ENCODE data around the gene ASIC4.

The ASIC4 gene

DNA sequence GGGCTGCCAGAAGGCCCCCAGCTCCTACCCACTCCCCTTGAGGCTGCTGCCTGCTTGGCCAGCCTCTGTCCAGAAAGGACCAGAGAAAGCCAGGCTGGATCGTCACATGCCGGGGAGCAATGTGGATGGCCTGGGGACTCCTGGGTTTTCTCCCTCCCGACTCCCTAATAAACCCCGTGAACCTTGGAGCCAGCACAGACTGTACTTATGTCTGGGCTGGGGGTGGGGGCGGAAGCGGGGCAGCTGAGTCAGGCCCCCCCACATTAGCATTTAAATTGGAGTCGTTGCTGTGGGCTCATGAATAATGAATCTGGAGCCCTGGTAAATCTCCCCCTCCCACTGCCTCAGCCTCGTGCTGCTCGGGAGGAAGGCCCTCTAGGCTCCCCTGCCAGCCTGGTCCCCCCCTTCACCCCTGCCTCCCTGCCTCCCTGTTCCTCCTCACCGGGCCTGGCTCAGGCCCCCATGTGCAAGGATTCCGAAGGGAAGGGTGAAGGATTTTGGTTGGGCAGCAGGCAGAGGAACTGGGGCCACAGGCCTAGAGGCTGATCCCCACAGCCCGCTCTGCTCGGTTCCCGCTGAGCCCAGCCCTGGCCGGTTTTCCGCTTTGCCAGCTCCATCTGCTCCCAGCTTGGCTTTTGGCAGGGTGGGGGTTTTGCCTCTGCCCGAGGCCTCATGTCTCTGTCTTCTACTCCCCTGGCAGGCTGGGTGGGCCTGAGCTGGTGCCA is 7.3 kb upstream of the ASIC4 start:
- H3K27me3 ChIP-seq (ENCODE audit: insufficient read depth, poor library complexity, severe bottlenecking), result peaks cover 18% of the 10 kb centered on the region
- DNase-seq (ENCODE audit: low read depth in 1 of 2, low spot score in 1 of 2), result no peak
- no peak overlapping the region for H3K4me3 ChIP-seq (replicated peaks; ENCODE audit: insufficient read depth, low read length)
- no peak for TF ChIP-seq GABPA (IDR thresholded peaks at IDR 0.05; ENCODE audit: low read depth)
- TF ChIP-seq CTCF (IDR thresholded peaks at IDR 0.05; ENCODE audit: insufficient read depth, low read length), result no peak
- TF ChIP-seq, protein P1, sequence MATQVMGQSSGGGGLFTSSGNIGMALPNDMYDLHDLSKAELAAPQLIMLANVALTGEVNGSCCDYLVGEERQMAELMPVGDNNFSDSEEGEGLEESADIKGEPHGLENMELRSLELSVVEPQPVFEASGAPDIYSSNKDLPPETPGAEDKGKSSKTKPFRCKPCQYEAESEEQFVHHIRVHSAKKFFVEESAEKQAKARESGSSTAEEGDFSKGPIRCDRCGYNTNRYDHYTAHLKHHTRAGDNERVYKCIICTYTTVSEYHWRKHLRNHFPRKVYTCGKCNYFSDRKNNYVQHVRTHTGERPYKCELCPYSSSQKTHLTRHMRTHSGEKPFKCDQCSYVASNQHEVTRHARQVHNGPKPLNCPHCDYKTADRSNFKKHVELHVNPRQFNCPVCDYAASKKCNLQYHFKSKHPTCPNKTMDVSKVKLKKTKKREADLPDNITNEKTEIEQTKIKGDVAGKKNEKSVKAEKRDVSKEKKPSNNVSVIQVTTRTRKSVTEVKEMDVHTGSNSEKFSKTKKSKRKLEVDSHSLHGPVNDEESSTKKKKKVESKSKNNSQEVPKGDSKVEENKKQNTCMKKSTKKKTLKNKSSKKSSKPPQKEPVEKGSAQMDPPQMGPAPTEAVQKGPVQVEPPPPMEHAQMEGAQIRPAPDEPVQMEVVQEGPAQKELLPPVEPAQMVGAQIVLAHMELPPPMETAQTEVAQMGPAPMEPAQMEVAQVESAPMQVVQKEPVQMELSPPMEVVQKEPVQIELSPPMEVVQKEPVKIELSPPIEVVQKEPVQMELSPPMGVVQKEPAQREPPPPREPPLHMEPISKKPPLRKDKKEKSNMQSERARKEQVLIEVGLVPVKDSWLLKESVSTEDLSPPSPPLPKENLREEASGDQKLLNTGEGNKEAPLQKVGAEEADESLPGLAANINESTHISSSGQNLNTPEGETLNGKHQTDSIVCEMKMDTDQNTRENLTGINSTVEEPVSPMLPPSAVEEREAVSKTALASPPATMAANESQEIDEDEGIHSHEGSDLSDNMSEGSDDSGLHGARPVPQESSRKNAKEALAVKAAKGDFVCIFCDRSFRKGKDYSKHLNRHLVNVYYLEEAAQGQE (IDR thresholded peaks at IDR 0.05; ENCODE audit: insufficient replicate concordance, low read depth), result no peak
- TF ChIP-seq SPI1 (IDR thresholded peaks at IDR 0.05; ENCODE audit: borderline replicate concordance, low read depth), result no peak
- no peak overlapping the region for H3K27ac ChIP-seq (replicated peaks)

DNA sequence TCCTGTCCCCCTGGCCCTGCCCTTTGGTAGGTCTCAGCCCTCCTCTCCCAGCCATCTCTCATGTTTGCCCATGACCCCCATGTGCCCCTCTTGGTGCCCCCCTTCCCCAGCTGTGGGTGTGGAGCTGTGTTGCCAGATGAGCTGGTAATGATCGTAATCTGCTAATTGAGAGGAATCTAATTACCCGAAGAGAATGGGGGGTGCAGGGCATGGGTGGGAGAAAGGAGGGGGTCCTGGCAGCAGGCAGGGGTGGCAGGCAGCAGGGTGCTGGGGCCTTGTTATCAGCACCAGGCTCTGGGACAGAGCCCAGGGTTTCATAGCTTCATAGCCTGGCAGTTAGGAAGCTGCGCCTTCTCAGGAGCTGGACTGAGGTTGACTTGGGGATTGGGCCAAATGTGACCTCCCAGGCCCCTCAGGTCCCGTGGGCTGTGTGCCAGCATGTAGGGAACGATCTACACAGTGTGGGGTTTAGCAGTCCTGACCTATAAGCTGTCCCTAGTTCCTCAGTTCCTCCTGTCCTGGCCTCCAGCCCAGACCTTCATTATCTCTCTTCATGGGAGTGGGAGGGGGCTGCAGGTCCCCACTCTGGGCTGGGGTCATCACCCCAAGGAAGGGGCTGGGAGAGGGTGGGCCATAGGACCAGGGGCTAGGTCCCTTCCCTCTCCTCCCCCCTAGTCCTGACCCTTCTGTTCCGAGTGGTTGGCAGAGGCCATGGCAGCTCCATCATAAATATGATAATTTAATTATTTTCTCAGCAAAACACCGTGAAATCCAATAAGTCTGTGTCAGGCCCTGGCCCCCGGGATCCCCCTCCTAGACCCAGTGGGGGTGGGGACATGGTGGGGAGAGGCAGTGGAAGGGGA is 6.5 kb upstream of the ASIC4 start:
- Histone ChIP-seq H3K27me3 (ENCODE audit: insufficient read depth, poor library complexity, severe bottlenecking) (peaks cover 27% of the 10 kb centered on the region), H3K27ac (replicated peaks) (no peak overlapping the region), H3K4me3 (replicated peaks; ENCODE audit: insufficient read depth, low read length) (no peak overlapping the region)
- TF ChIP-seq SPI1 (IDR thresholded peaks at IDR 0.05; ENCODE audit: borderline replicate concordance, low read depth), result no peak
- TF ChIP-seq, protein P1 (IDR thresholded peaks at IDR 0.05; ENCODE audit: insufficient replicate concordance, low read depth), result peak; percentile 80
- DNase-seq (ENCODE audit: low read depth in 1 of 2, low spot score in 1 of 2), result no peak

- no peak for DNase-seq (ENCODE audit: low read depth in 1 of 2, low spot score in 1 of 2)
- no peak for TF ChIP-seq POLR2AphosphoS5 (IDR thresholded peaks at IDR 0.05; ENCODE audit: low read depth)
- no peak for TF ChIP-seq GABPA (IDR thresholded peaks at IDR 0.05; ENCODE audit: low read depth)
- TF ChIP-seq, protein P1 (IDR thresholded peaks at IDR 0.05; ENCODE audit: insufficient replicate concordance, low read depth), result no peak
These were observed 5.9 kb upstream of the ASIC4 start for GRCh38 chr2:219508444-219508734.

More at GRCh38 chr2:219508444-219508734, 5.9 kb upstream of the ASIC4 start:
- H3K27ac ChIP-seq (replicated peaks), result no peak overlapping the region
- H3K4me3 ChIP-seq (replicated peaks; ENCODE audit: insufficient read depth, low read length), result no peak overlapping the region
- H3K27me3 ChIP-seq (ENCODE audit: insufficient read depth, poor library complexity, severe bottlenecking), result peaks cover 31% of the 10 kb centered on the region

Measured in HL-60 (cell line).